PC-3 (cell line): ENCODE measurements around the gene HTR2C. TPM values are rescaled to one million over a fixed set of nuclear protein-coding genes. Genes with fewer than 3 reads are reported as not detected.

Experiments used
- ATAC-seq: fragments of 200-7000 bp; cut with Tn5 transposase; 2 replicates; pipeline ENCODE4 v1.9.1; 2020; ENCODE audit warnings: mild to moderate bottlenecking, moderate library complexity
- BruUV-seq: library from RNA; stranded (reverse); fragments of 400-500 nt; replicated peaks from 2 replicates; lab custom pipeline; 2021; lab: Mats Ljungman, UMichigan
- CTCF ChIA-PET: fragments of 300-600 bp; sonication (Branson Sonifier 250); formaldehyde crosslinking; loops from one replicate; lab custom pipeline; 2022; ENCODE audit warnings: antibody characterized with exemption; lab: Charles Lee
- POLR2A ChIA-PET: fragments of 300-600 bp; sonication (Branson Sonifier 250); formaldehyde crosslinking; loops from one replicate; lab custom pipeline; 2022; ENCODE audit warnings: antibody characterized with exemption; ENCODE audit not compliant: unreplicated experiment; lab: Charles Lee
- DNase-seq: peaks from one replicate; pipeline ENCODE4 v3.0.0-alpha.2; 2015
- H2AFZ ChIP-seq: fragments of 300-600 bp; sonication (generic); 2 replicates; pipeline ENCODE4 v1.6.0; 2016; ENCODE audit warnings: antibody characterized with exemption, low read length
- H3F3A ChIP-seq: fragments of 300-600 bp; sonication (generic); one replicate; pipeline ENCODE4 v1.6.0; 2017; ENCODE audit warnings: antibody characterized with exemption, low read length, control low read depth, mild to moderate bottlenecking; ENCODE audit not compliant: unreplicated experiment
- H3K27ac ChIP-seq: fragments of 300-600 bp; sonication (generic); 2 replicates; pipeline ENCODE4 v1.5.1; 2016; ENCODE audit warnings: mild to moderate bottlenecking, low read length
- H3K27me3 ChIP-seq: fragments of 300-600 bp; sonication (generic); 2 replicates; pipeline ENCODE4 v1.6.1; 2016; ENCODE audit warnings: low read length, mixed read lengths
- H3K36me3 ChIP-seq: fragments of 300-600 bp; sonication (generic); 2 replicates; pipeline ENCODE4 v1.6.1; 2016; ENCODE audit warnings: low read depth, mixed run types, low read length, mixed read lengths
- H3K4me1 ChIP-seq: fragments of 300-600 bp; sonication (generic); 2 replicates; pipeline ENCODE4 v1.5.1; 2016; ENCODE audit warnings: low read length; ENCODE audit not compliant: insufficient read depth
- H3K4me2 ChIP-seq: fragments of 300-600 bp; sonication (generic); 2 replicates; pipeline ENCODE4 v1.6.0; 2016; ENCODE audit warnings: low read length
- H3K4me3 ChIP-seq: fragments of 300-600 bp; sonication (generic); 2 replicates; pipeline ENCODE4 v1.5.1; 2016; ENCODE audit warnings: mild to moderate bottlenecking, low read length, mixed read lengths
- H3K79me2 ChIP-seq: fragments of 300-600 bp; sonication (generic); 2 replicates; pipeline ENCODE4 v1.6.1; 2017; ENCODE audit warnings: low read length, mixed read lengths
- H3K9ac ChIP-seq: fragments of 300-600 bp; sonication (generic); 2 replicates; pipeline ENCODE4 v1.6.0; 2016; ENCODE audit warnings: mild to moderate bottlenecking, low read length
- H3K9me2 ChIP-seq: fragments of 300-600 bp; sonication (generic); replicated peaks from 2 replicates; pipeline ENCODE4 v1.6.1; 2016; ENCODE audit warnings: mixed run types, low read length, mixed read lengths
- H3K9me3 ChIP-seq: fragments of 300-600 bp; sonication (generic); 2 replicates; pipeline ENCODE4 v1.6.1; 2016; ENCODE audit warnings: low read length, mixed read lengths
- H4K20me1 ChIP-seq: fragments of 300-600 bp; sonication (generic); 2 replicates; pipeline ENCODE4 v1.6.1; 2016; ENCODE audit warnings: low read length, mixed read lengths
- CTCF ChIP-seq: fragments of 300-600 bp; sonication (generic); conservative IDR thresholded peaks from 2 replicates; pipeline ENCODE4 v1.5.1; 2017; ENCODE audit warnings: antibody characterized with exemption, low read depth, mild to moderate bottlenecking, low read length
- EZH2 ChIP-seq: fragments of 300-600 bp; sonication (generic); IDR thresholded peaks from one replicate; pipeline ENCODE4 v1.6.1; 2017; ENCODE audit warnings: antibody characterized with exemption, mild to moderate bottlenecking, low read length; ENCODE audit not compliant: unreplicated experiment
- EZH2phosphoT487 ChIP-seq: fragments of 300-600 bp; sonication (generic); IDR thresholded peaks from 2 replicates; pipeline ENCODE4 v1.6.1; 2018; ENCODE audit warnings: mild to moderate bottlenecking, antibody characterized with exemption, low read length, borderline replicate concordance
- intact Hi-C: fragments of 100-400 bp; cut with micrococcal nuclease; formaldehyde crosslinking; loops from 2 replicates; pipeline ENCODE4 v1.9.0; 2023
- total RNA-seq: library from RNA; depleted of rRNA; stranded (reverse); fragments of >200 nt; gene quantifications from 2 replicates; pipeline ENCODE4 v1.2.3, GENCODE V29; 2014

HTR2C gene
- total RNA-seq, 1 experiment from 2014 or later, result 0.07 TPM

GRCh38 chrX:114889481-114889880 lies 305.6 kb downstream of the HTR2C start:
- Histone ChIP-seq H3K4me3 (no peak overlapping the region), H3K79me2 (no peaks in the 10 kb centered on the region), H3K36me3 (no peaks in the 10 kb centered on the region), H2AFZ (no peak overlapping the region), H4K20me1 (no peaks in the 10 kb centered on the region), H3K27ac (no peak overlapping the region), H3K9me3 (no peaks in the 10 kb centered on the region), H3K4me1 (no peaks in the 10 kb centered on the region), H3K9me2 (no peaks in the 10 kb centered on the region), H3K4me2 (no peak overlapping the region), H3K27me3 (peaks cover 4% of the 10 kb centered on the region; the same call in 1 of the 2 replicates), H3K9ac (no peak overlapping the region), H3F3A (no peaks in the 10 kb centered on the region)
- ChIA-PET CTCF (no interaction called here), POLR2A (no interaction called here)
- no peak for DNase-seq
- no peak for TF ChIP-seq CTCF
- no peak for TF ChIP-seq EZH2
- no TSS peak for BruUV-seq
- intact Hi-C loops, result no loop called here
- no peak for ATAC-seq

DNA sequence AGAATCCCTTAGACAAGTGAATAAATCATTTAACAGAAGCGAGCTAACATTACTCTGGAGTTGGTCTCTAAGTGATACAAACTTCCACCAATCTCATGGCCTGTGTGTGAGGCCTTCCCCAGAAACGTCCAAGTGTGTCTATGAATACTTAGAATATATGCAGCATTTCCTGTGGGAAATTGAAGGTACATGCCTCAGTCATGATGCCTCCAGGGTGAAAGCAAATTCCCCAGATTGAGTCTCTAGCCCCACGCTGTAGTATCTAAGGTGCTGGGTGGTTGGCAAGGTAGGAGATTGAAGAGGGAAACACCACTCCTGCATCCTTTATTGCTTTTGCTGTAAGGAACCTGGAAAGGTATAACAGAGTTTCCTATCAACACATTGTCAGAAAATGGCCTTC lies 319.7 kb downstream of the HTR2C start:
- CTCF ChIA-PET, result no interaction called here
- TF ChIP-seq CTCF (no peak), EZH2phosphoT487 (no peak), EZH2 (no peak)
- no peak overlapping the region for H3K4me2 ChIP-seq
- BruUV-seq, result no TSS peak
- intact Hi-C loops, result no loop called here
- no peaks in the 10 kb centered on the region for H3F3A ChIP-seq
- H3K79me2 ChIP-seq, result no peaks in the 10 kb centered on the region
- H4K20me1 ChIP-seq, result no peaks in the 10 kb centered on the region
- H3K27ac ChIP-seq, result no peak overlapping the region
- no peaks in the 10 kb centered on the region for H3K9me2 ChIP-seq
- no peak overlapping the region for H3K9ac ChIP-seq
- H3K27me3 ChIP-seq, result no peaks in the 10 kb centered on the region
- no peak overlapping the region for H2AFZ ChIP-seq
- H3K4me1 ChIP-seq, result no peaks in the 10 kb centered on the region
- DNase-seq (no peak), ATAC-seq (no peak)
- no peaks in the 10 kb centered on the region for H3K36me3 ChIP-seq
- POLR2A ChIA-PET, result no interaction called here
- no peak overlapping the region for H3K4me3 ChIP-seq
- no peaks in the 10 kb centered on the region for H3K9me3 ChIP-seq

GRCh38 chrX:114905251-114905650 lies 321.4 kb downstream of the HTR2C start:
- Histone ChIP-seq H3K4me3 (no peak overlapping the region), H3K36me3 (no peaks in the 10 kb centered on the region), H3K27me3 (no peaks in the 10 kb centered on the region), H3F3A (no peaks in the 10 kb centered on the region), H2AFZ (no peak overlapping the region), H3K9ac (no peak overlapping the region), H3K9me2 (no peaks in the 10 kb centered on the region), H3K9me3 (no peaks in the 10 kb centered on the region), H3K4me1 (no peaks in the 10 kb centered on the region), H4K20me1 (no peaks in the 10 kb centered on the region), H3K79me2 (no peaks in the 10 kb centered on the region), H3K27ac (no peak overlapping the region), H3K4me2 (no peak overlapping the region)
- DNase-seq (peak; percentile 29), ATAC-seq (no peak)
- TF ChIP-seq EZH2phosphoT487 (no peak), CTCF (no peak), EZH2 (no peak)
- BruUV-seq, result no TSS peak
- ChIA-PET CTCF (no interaction called here), POLR2A (no interaction called here)
- intact Hi-C loops, result no loop called here
